H1 (cell line): Measurements from ENCODE around the gene FOSB. TPM values are rescaled to one million over a fixed set of nuclear protein-coding genes. Genes with fewer than 3 reads are reported as not detected.

ENCODE experiments used
- CTCF ChIA-PET: fragments of 300-600 bp; sonication (Branson Sonifier 250); formaldehyde crosslinking; loops from one replicate; lab custom pipeline; 2021; ENCODE audit not compliant: partially characterized antibody; lab: Charles Lee
- POLR2A ChIA-PET: fragments of 300-600 bp; sonication (Branson Sonifier 250); formaldehyde crosslinking; loops from one replicate; lab custom pipeline; 2021; ENCODE audit warnings: inconsistent platforms; ENCODE audit not compliant: partially characterized antibody; lab: Charles Lee
- DNase-seq, 2 experiments: peaks; one replicate each; pipeline versions ENCODE4 v3.0.0 to v3.0.0-alpha.2; 2010 to 2022; ENCODE audit warnings: low spot score in 2 of 2, low read depth in 1 of 2, mixed read lengths in 1 of 2
- FAIRE-seq: peaks from 2 replicates; lab custom pipeline; 2011; peaks lifted over from hg19 to GRCh38; lab: Jason Lieb, UNC
- H2AFZ ChIP-seq: 2 replicates; pipeline ENCODE4 v1.8.1; 2012; ENCODE audit warnings: low read length, inconsistent platforms
- H2AK5ac ChIP-seq: 2 replicates; pipeline ENCODE4 v1.6.1; 2013; ENCODE audit warnings: low read depth, low read length
- H2BK120ac ChIP-seq: replicated peaks from 2 replicates; pipeline ENCODE3; 2013; ENCODE audit warnings: low read depth, low read length, inconsistent platforms
- H2BK12ac ChIP-seq: 2 replicates; pipeline ENCODE4 v1.6.1; 2013; ENCODE audit warnings: low read depth, low read length
- H2BK15ac ChIP-seq: 2 replicates; pipeline ENCODE4 v1.6.1; 2013; ENCODE audit warnings: low read length
- H2BK20ac ChIP-seq: 2 replicates; pipeline ENCODE4 v1.6.1; 2013; ENCODE audit warnings: low read length
- H2BK5ac ChIP-seq: 2 replicates; pipeline ENCODE4 v1.6.1; 2013; ENCODE audit warnings: low read depth, low read length
- H3K14ac ChIP-seq: 2 replicates; pipeline ENCODE4 v1.6.1; 2013; ENCODE audit warnings: inconsistent platforms; ENCODE audit not compliant: insufficient read length
- H3K18ac ChIP-seq: 2 replicates; pipeline ENCODE4 v1.6.1; 2013; ENCODE audit warnings: low read length; ENCODE audit errors: extremely low read depth
- H3K23ac ChIP-seq: 2 replicates; pipeline ENCODE4 v1.6.1; 2013; ENCODE audit warnings: inconsistent platforms; ENCODE audit not compliant: insufficient read length
- H3K23me2 ChIP-seq: 2 replicates; pipeline ENCODE4 v1.6.1; 2013; ENCODE audit warnings: low read depth, low read length
- H3K27ac ChIP-seq: 2 replicates; pipeline ENCODE4 v1.6.1; 2011; ENCODE audit warnings: low read depth, low read length, inconsistent platforms
- H3K27me3 ChIP-seq, 4 experiments: replicated peaks in 1 of 4; 1 replicate in 1 of 4; 2 replicates in 3 of 4; pipeline versions ENCODE4 v1.6.1 to v1.8.1; 2011 to 2013; ENCODE audit warnings: low read length in 3 of 4, mild to moderate bottlenecking in 3 of 4, inconsistent platforms in 2 of 4, mixed read lengths in 2 of 4, moderate library complexity in 1 of 4; ENCODE audit not compliant: control insufficient read depth in 3 of 4, insufficient read depth in 3 of 4; ENCODE audit errors: extremely low read depth in 1 of 4
- H3K36me3 ChIP-seq, 4 experiments: 2 replicates each; pipeline versions ENCODE4 v1.6.1 to v1.8.1; 2011 to 2013; ENCODE audit warnings: mild to moderate bottlenecking in 4 of 4, low read length in 3 of 4, moderate library complexity in 2 of 4, control low read depth in 1 of 4, inconsistent platforms in 1 of 4; ENCODE audit not compliant: insufficient read depth in 4 of 4, control insufficient read depth in 2 of 4
- H3K4ac ChIP-seq: replicated peaks from 2 replicates; pipeline ENCODE3; 2013; ENCODE audit warnings: low read length, low read depth, mixed read lengths, inconsistent platforms; ENCODE audit not compliant: insufficient read length
- H3K4me1 ChIP-seq, 4 experiments: replicated peaks in 1 of 4; 1 replicate in 1 of 4; 2 replicates in 3 of 4; pipeline versions ENCODE4 v1.6.1 to v1.8.1; 2011 to 2013; ENCODE audit warnings: low read length in 3 of 4, inconsistent platforms in 2 of 4, mixed read lengths in 1 of 4; ENCODE audit not compliant: insufficient read depth in 4 of 4, control insufficient read depth in 3 of 4
- H3K4me2 ChIP-seq, 2 experiments: 2 replicates each; pipeline versions ENCODE4 v1.6.1 to v1.8.1; 2011 to 2013; ENCODE audit warnings: low read depth in 2 of 2, low read length in 2 of 2, control low read depth in 1 of 2, inconsistent platforms in 1 of 2, mild to moderate bottlenecking in 1 of 2; ENCODE audit not compliant: insufficient read depth in 1 of 2
- H3K4me3 ChIP-seq, 4 experiments: fragments of 200-600, 300-600 bp in 1 of 4; sonication (generic), shearing (Covaris generic), sonication (Bioruptor Twin) in 1 of 4; 2 replicates each; pipeline versions ENCODE4 v1.5.1 to v1.8.1; 2011 to 2016; ENCODE audit warnings: low read length in 4 of 4, low read depth in 3 of 4, control low read depth in 2 of 4, inconsistent platforms in 2 of 4, mild to moderate bottlenecking in 2 of 4, mixed read lengths in 1 of 4, moderate library complexity in 1 of 4; ENCODE audit not compliant: insufficient read depth in 2 of 4; ENCODE audit errors: extremely low read depth in 1 of 4
- H3K56ac ChIP-seq: replicated peaks from 2 replicates; pipeline ENCODE3; 2013; ENCODE audit warnings: low read depth, mild to moderate bottlenecking, mixed read lengths, low read length, inconsistent platforms; ENCODE audit not compliant: insufficient read length
- H3K79me1 ChIP-seq: 2 replicates; pipeline ENCODE4 v1.6.1; 2013; ENCODE audit warnings: low read depth, low read length, control low read depth
- H3K79me2 ChIP-seq, 2 experiments: 2 replicates each; pipeline versions ENCODE4 v1.6.1 to v1.8.1; 2012 to 2013; ENCODE audit warnings: low read length in 2 of 2, mild to moderate bottlenecking in 2 of 2, inconsistent platforms in 1 of 2; ENCODE audit not compliant: insufficient read depth in 2 of 2, control insufficient read depth in 1 of 2
- H3K9ac ChIP-seq, 4 experiments: replicated peaks in 1 of 4; 1 replicate in 1 of 4; 2 replicates in 3 of 4; pipeline versions ENCODE4 v1.6.1 to v1.8.1; 2011 to 2013; ENCODE audit warnings: low read depth in 3 of 4, low read length in 3 of 4, control low read depth in 2 of 4, mild to moderate bottlenecking in 2 of 4, moderate library complexity in 2 of 4, inconsistent platforms in 1 of 4; ENCODE audit errors: extremely low read depth in 1 of 4
- H3K9me3 ChIP-seq, 2 experiments: 2 replicates each; pipeline versions ENCODE4 v1.6.1 to v1.8.1; 2012 to 2013; ENCODE audit warnings: mild to moderate bottlenecking in 2 of 2, moderate library complexity in 2 of 2, control low read depth in 1 of 2, inconsistent platforms in 1 of 2, low read depth in 1 of 2, low read length in 1 of 2, mixed read lengths in 1 of 2; ENCODE audit not compliant: insufficient read depth in 2 of 2
- H4K20me1 ChIP-seq, 2 experiments: replicated peaks in 1 of 2; 2 replicates each; pipeline versions ENCODE3 to v1.8.1; 2011 to 2013; ENCODE audit warnings: inconsistent platforms in 2 of 2, low read length in 2 of 2, mild to moderate bottlenecking in 1 of 2; ENCODE audit not compliant: insufficient read depth in 2 of 2, control insufficient read depth in 1 of 2
- H4K5ac ChIP-seq: 2 replicates; pipeline ENCODE4 v1.6.1; 2013; ENCODE audit warnings: low read length, low read depth, mixed read lengths, inconsistent platforms; ENCODE audit not compliant: insufficient read length
- H4K8ac ChIP-seq: 2 replicates; pipeline ENCODE4 v1.8.0; 2013; ENCODE audit warnings: mild to moderate bottlenecking, moderate library complexity, low read length, inconsistent platforms; ENCODE audit not compliant: insufficient read depth; ENCODE audit errors: extremely low read depth
- H4K91ac ChIP-seq: replicated peaks from 2 replicates; pipeline ENCODE3; 2013; ENCODE audit warnings: low read length, mixed read lengths, inconsistent platforms; ENCODE audit not compliant: insufficient read length
- CEBPB ChIP-seq: IDR thresholded peaks from 2 replicates; pipeline ENCODE4 v1.6.1; 2012; ENCODE audit warnings: low read depth, low read length
- NANOG ChIP-seq: IDR thresholded peaks from 2 replicates; pipeline ENCODE4 v1.6.1; 2011; ENCODE audit warnings: low read length, low read depth, mild to moderate bottlenecking, inconsistent platforms; ENCODE audit not compliant: insufficient read depth, poor library complexity, severe bottlenecking
- SAP30 ChIP-seq: fragments of 300-600 bp; sonication (generic); IDR thresholded peaks from 2 replicates; pipeline ENCODE4 v1.7.1; 2012; ENCODE audit warnings: low read length, moderate library complexity, mild to moderate bottlenecking, inconsistent platforms; ENCODE audit not compliant: insufficient read depth, insufficient replicate concordance
- SRF ChIP-seq: IDR thresholded peaks from 2 replicates; pipeline ENCODE4 v1.6.1; 2011; ENCODE audit warnings: mild to moderate bottlenecking, low read depth, low read length, moderate library complexity
- SUZ12 ChIP-seq: fragments of 200-600 bp; sonication (generic); IDR thresholded peaks from 2 replicates; pipeline ENCODE4 v1.6.1; 2012; ENCODE audit warnings: mild to moderate bottlenecking, inconsistent platforms, low read length, moderate library complexity, mixed read lengths
- TCF12 ChIP-seq: IDR thresholded peaks from 2 replicates; pipeline ENCODE4 v1.6.1; 2011; ENCODE audit warnings: low read depth, mild to moderate bottlenecking, low read length
- WGBS, 2 experiments: shearing (Covaris generic) in 1 of 2; methylation state at CpG; one replicate each; pipeline versions ENCODE4 v1.1.6 to v1.1.7; 2013 to 2015; ENCODE audit warnings: low lambda C conversion rate in 2 of 2, mixed read lengths in 2 of 2, inconsistent platforms in 1 of 2, low coverage in 1 of 2, missing lambda C conversion rate in 1 of 2; ENCODE audit not compliant: insufficient replicate concordance in 2 of 2, insufficient coverage in 1 of 2, insufficient read length in 1 of 2; ENCODE audit errors: extremely low coverage in 1 of 2, missing lambda C conversion rate in 1 of 2; 5-methylcytosine and 5-hydroxymethylcytosine counted together
- polyA plus RNA-seq, 7 experiments: library from polyadenylated mRNA; depleted of rRNA in 3 of 7; stranded (reverse) in 5 of 7; unstranded in 2 of 7; fragments of >200 nt in 5 of 7; fragments of 200-250 nt in 2 of 7; gene quantifications; 1 replicate in 5 of 7; 2 replicates in 1 of 7; 4 replicates in 1 of 7; pipeline versions ENCODE4 v1.2.1 to v1.2.3, GENCODE V29; 2011 to 2013; ENCODE audit warnings: missing spikeins in 2 of 7, mixed read lengths in 2 of 7
- total RNA-seq: library from RNA; stranded (reverse); fragmentation: NEBNext Ultra II Directional; extraction: Animal tissue kit (Norgen Biotek cat#: 25700); gene quantifications from 2 replicates; pipeline ENCODE4 v1.2.1, GENCODE V29; 2021

Gene FOSB
- total and polyA plus RNA-seq, 2 of the 8 experiments (the other 6 are each of a cell fraction or from before 2014, with no cell fraction given) = 0.44 to 2.7 TPM

DNA sequence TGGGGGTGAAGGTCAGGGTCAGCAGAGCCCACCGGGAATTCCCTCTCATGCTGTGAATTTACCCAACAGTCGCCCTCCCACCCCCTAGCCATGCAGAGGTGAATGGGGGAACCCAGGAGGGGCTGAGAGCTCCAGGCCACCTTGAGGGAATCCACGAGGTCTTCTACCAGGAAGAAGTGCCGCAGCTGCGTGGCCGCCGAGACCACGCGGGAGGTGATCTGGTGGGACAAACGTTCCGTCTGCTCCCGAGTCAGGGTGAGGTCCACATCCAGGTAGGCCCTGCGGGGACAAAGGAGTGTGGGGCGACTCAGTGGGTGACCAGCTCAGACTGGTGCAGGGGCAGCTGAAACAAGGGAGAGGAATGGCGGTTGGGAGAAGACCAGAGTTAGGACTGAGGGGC lies 20.9 kb downstream of the FOSB start:
- Histone ChIP-seq H3K56ac (no peak overlapping the region), H3K14ac (no peak overlapping the region), H2BK120ac (no peak overlapping the region), H2BK5ac (no peak overlapping the region), H4K8ac (no peak overlapping the region), H4K91ac (no peak overlapping the region), H3K4ac (no peak overlapping the region), H2BK15ac (no peak overlapping the region; the same call in 1 of the 2 replicates), H2AK5ac (no peak overlapping the region), H3K4me2 (no peak overlapping the region), H2BK20ac (no peak overlapping the region), H3K23ac (no peak overlapping the region), H3K79me2 (no peaks in the 10 kb centered on the region), H3K9me3 (no peaks in the 10 kb centered on the region), H3K18ac (no peak overlapping the region), H3K27ac (no peak overlapping the region), H3K27me3 (no peaks in the 10 kb centered on the region), H3K9ac (no peak overlapping the region), H2AFZ (no peak overlapping the region), H3K36me3 (no peaks in the 10 kb centered on the region; a peak in 1 of 8 replicates), H4K5ac (no peak overlapping the region), H3K79me1 (no peaks in the 10 kb centered on the region), H4K20me1 (peaks cover 0 to 4% of the 10 kb centered on the region in 2 experiments), H3K4me3 (no peak overlapping the region), H3K23me2 (no peaks in the 10 kb centered on the region; the same call in 1 of the 2 replicates), H3K4me1 (peaks cover 0 to 3% (median under 1%) of the 10 kb centered on the region in 4 experiments; a peak in 1 of 7 replicates), H2BK12ac (no peak overlapping the region)
- ChIA-PET POLR2A (interaction anchor here (1.7 kb wide), 1 partner anchor 11 kb away, joined by 5 read pairs; no protein-coding TSS in a partner anchor), CTCF (interaction anchor here (0.7 to 32.9 kb wide), 8 partner anchors 8 to 153 kb away, joined by 3 to 760 read pairs (median 4); partner anchors contain the start of gene ERCC1)
- no peak for DNase-seq
- WGBS, 2 experiments = 95% methylated on average over 15 of the region's 15 CpGs; no CpG with 5 or more reads in 1 of the 2 experiments
- TF ChIP-seq TCF12 (no peak), SRF (no peak), CEBPB (no peak), NANOG (no peak), SAP30 (no peak), SUZ12 (no peak)
- no peak for FAIRE-seq
